Astrocyte (in vitro differentiated cells and primary cell): ENCODE results near the gene AKR1D1.

Source experiments
- CTCF ChIP-seq: IDR thresholded peaks from 2 replicates; pipeline ENCODE4 v1.5.1; 2011; ENCODE audit warnings: low read depth, mild to moderate bottlenecking, inconsistent platforms, low read length, moderate library complexity; ENCODE audit not compliant: insufficient read depth
- EZH2 ChIP-seq: IDR thresholded peaks from 2 replicates; pipeline ENCODE4 v1.6.1; 2012; ENCODE audit warnings: mild to moderate bottlenecking, low read length, inconsistent platforms; ENCODE audit not compliant: insufficient read depth

- TF ChIP-seq CTCF (peak; percentile 34), EZH2 (no peak)
Measured at GRCh38 chr7:138097064-138097741, 20.9 kb downstream of the AKR1D1 start.
